KOPT-K1 (cell line): ENCODE measurements around the gene TENM4.

ENCODE experiments used
- H3K27ac ChIP-seq: fragments of 200-600 bp; sonication (generic); 2 replicates; pipeline ENCODE4 v1.5.1; 2016; ENCODE audit warnings: antibody characterized with exemption, mild to moderate bottlenecking, low read depth, low read length; ENCODE audit not compliant: poor library complexity, severe bottlenecking
- H3K36me3 ChIP-seq: fragments of 200-600 bp; sonication (generic); 2 replicates; pipeline ENCODE4 v1.5.1; 2017; ENCODE audit warnings: antibody characterized with exemption, mild to moderate bottlenecking, low read length, moderate library complexity; ENCODE audit not compliant: insufficient read depth
- H3K9me3 ChIP-seq: fragments of 200-600 bp; sonication (generic); 2 replicates; pipeline ENCODE4 v1.5.1; 2017; ENCODE audit warnings: antibody characterized with exemption, low read length, mild to moderate bottlenecking; ENCODE audit not compliant: insufficient read depth, poor library complexity, severe bottlenecking

The TENM4 gene

GRCh38 chr11:79465160-79465559 lies 24.3 kb upstream of the TENM4 start:
- Histone ChIP-seq H3K27ac (no peak overlapping the region), H3K36me3 (no peaks in the 10 kb centered on the region), H3K9me3 (no peaks in the 10 kb centered on the region)

- H3K9me3 ChIP-seq: no peaks in the 10 kb centered on the region
- H3K27ac ChIP-seq: no peak overlapping the region
- no peaks in the 10 kb centered on the region for H3K36me3 ChIP-seq
Observed at GRCh38 chr11:79461666-79462645, 21.1 kb upstream of the TENM4 start.

GRCh38 chr11:79461144-79461543 lies 20.3 kb upstream of the TENM4 start:
- Histone ChIP-seq H3K36me3 (no peaks in the 10 kb centered on the region), H3K9me3 (no peaks in the 10 kb centered on the region), H3K27ac (no peak overlapping the region)

- no peaks in the 10 kb centered on the region for H3K9me3 ChIP-seq
- no peak overlapping the region for H3K27ac ChIP-seq
- no peaks in the 10 kb centered on the region for H3K36me3 ChIP-seq
Observed at GRCh38 chr11:79458709-79459108, 17.9 kb upstream of the TENM4 start.

DNA sequence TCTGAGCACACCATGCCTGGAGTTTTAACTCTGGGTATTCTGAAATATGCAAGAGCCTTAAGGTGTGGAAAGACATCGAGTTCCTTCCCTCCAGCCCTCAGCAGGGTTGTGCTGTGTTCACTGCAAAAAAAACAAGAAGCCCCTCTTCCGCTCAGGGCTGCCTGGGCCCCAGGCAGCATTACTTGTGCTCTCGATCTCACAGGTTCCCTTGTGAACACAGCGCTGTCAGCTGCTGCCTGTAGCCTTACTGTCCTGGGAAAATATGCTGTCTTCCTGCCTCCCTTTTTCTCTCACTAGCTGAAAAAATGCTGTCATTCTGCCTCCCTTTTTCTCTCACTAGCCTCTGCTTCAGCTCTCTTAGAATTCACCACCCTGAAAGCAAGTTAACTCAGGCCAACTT lies 15.7 kb upstream of the TENM4 start:
- Histone ChIP-seq H3K36me3 (no peaks in the 10 kb centered on the region), H3K27ac (no peak overlapping the region), H3K9me3 (no peaks in the 10 kb centered on the region)

DNA sequence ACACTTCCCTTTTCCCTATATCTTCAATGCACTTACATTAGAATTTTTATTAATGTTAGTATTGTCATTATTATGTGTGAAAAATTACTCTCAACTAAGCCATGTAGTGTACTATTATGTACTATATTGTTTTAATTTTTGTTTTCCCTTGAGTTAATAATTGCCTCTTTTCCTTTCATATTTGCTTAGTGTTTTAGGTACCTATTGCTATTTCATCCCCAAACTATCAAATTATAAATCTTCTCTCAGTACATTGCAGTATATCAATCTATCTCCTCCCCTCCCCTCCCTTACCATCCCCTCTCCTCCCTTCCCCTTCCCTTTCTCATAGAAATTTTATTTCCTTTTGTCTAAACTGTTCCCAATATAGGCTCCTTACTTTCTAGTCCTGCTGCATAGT lies 12.8 kb upstream of the TENM4 start:
- no peak overlapping the region for H3K27ac ChIP-seq
- H3K9me3 ChIP-seq: no peaks in the 10 kb centered on the region
- H3K36me3 ChIP-seq: no peaks in the 10 kb centered on the region

DNA sequence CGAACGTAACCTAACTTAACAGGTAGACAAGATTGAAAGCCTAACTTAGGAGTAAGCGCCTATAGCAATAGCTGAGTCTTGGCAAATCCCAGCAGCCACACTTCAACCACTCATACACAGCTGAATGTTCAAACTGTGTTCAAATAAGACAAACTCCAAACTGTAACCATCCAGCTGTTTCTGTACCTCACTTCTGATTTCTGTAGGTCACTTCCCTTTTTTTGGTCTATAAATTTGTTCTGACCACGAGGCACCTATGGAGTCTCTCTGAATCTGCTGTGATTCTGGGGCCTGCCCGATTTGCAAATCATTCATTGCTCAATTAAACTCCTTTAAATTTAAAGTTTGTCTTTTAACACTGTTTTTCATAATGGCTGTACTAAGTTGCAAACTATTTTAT lies 8.2 kb upstream of the TENM4 start:
- Histone ChIP-seq H3K36me3 (no peaks in the 10 kb centered on the region), H3K27ac (no peak overlapping the region), H3K9me3 (no peaks in the 10 kb centered on the region)

GRCh38 chr11:79447038-79447786 lies 6.4 kb upstream of the TENM4 start:
- Histone ChIP-seq H3K9me3 (no peaks in the 10 kb centered on the region), H3K27ac (no peak overlapping the region), H3K36me3 (no peaks in the 10 kb centered on the region)

DNA sequence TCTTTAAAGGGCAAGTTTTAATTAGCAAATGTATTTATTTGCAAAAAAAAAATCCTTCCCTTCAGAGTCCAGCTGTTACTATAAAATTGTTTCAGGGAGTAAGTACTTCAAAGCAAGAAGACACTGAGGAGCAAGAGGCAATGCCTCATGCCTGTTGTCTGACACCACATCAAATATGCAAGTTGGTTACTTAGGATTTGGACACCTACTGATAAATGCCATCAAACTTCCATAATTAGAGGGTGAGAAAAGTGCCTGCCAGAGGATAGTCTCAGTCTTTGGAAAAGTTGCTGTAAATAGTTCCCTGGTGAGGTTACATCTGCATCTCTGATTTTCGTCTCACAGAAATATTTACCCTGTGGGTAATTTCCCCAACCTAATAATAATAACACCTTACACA lies 4.1 kb upstream of the TENM4 start:
- Histone ChIP-seq H3K9me3 (no peaks in the 10 kb centered on the region), H3K27ac (no peak overlapping the region), H3K36me3 (no peaks in the 10 kb centered on the region)

GRCh38 chr11:79441461-79441875 lies 638 bp upstream of the TENM4 start:
- Histone ChIP-seq H3K36me3 (no peaks in the 10 kb centered on the region), H3K27ac (no peak overlapping the region), H3K9me3 (no peaks in the 10 kb centered on the region)

DNA sequence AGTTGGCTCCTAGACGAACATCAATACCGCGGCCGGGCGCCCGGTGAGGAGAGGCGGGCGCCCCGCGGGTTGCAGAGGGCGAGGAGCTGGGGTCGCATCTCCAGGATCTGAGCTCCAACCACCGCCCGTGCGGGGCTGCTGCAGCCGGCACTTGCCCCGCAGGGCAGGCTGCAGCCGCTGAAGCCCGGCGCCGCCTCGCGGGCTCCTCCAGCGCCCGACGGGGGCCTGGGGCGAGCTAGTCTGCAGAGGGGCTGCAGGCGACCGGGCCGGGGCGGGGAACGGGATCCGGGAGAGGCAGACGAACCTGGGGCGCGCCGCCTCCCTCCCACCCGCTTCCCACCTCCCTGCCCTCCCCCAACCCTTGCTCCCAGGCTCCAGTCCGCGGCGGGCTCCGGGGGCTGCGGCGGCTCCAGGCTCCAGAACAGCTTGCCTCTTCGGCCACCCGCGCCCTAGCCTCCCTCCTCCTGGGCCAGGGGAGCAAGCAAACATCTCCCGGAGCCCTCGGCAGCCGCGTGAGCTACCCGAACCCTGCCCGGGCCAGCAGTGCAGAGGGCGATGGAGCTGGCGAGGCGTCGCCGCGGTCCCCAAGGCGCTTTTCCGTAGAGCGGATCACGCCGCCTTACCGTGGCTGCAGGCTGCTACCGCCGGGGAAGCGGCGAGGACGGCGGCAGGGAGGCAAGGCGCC lies 802 bp downstream of the TENM4 start:
- H3K9me3 ChIP-seq: no peaks in the 10 kb centered on the region
- H3K27ac ChIP-seq: no peak overlapping the region
- no peaks in the 10 kb centered on the region for H3K36me3 ChIP-seq

DNA sequence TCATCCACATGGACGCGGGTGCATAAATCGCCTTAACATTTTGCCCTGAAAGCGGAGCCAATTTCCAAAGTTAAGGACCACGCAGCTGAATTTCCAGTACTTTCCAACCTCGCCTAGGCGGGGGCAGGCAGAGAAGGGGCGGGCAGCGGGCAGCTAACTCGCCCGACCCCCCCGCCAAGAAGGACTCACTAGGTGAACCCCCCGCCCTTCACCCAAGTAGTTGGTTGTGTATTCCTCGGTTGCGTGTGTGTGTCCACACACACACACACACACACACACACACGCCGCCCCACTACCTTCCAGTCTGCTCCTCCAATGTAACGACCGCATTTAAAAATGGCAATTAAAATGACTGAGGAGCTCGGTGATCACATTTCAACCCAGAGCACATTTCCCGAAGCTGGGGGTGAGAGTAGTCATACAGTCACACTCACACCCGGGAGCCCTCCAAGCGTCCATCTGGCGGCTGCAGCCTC lies 1.4 kb downstream of the TENM4 start:
- Histone ChIP-seq H3K9me3 (no peaks in the 10 kb centered on the region), H3K27ac (no peak overlapping the region), H3K36me3 (no peaks in the 10 kb centered on the region)

- H3K36me3 ChIP-seq: no peaks in the 10 kb centered on the region
- H3K9me3 ChIP-seq: no peaks in the 10 kb centered on the region
- no peak overlapping the region for H3K27ac ChIP-seq
Observed at GRCh38 chr11:79438631-79439409, 2.0 kb downstream of the TENM4 start.

DNA sequence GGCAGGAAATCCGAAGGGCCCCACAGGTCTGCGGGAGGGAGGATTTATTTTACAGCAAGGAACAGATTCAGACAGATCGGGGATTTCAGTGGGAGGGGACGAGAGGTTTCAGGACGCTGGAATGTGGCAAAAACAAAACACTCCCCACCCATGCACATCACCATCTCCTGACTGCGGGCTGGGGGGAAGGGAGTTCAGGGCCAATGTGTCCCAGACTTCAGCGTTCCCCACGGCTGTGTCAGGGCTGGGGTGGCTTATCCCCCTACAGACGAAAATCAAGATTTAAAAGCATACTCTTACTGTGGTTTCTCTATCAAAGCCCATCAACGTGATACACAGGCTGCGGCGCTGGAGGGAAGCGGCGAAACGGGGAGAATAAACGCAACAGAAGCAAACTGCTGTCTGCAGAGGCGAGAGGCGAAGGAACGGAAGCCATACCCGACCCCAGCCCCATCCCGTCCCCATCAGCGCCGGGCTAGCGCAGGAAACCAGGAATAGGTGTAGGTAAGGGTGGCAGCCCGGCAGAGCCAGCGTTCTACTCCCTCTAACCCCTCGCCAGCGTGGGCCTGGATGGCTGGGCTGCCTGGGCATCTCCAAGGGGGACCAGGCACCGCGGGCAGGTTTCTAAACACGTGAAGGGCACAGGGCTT lies 2.7 kb downstream of the TENM4 start:
- no peaks in the 10 kb centered on the region for H3K36me3 ChIP-seq
- no peak overlapping the region for H3K27ac ChIP-seq
- H3K9me3 ChIP-seq: no peaks in the 10 kb centered on the region
